Left kidney (tissue), 8 donors: Measurements from ENCODE around the gene TMEM150A. TPM values are rescaled to one million over a fixed set of nuclear protein-coding genes. Genes with fewer than 3 reads are reported as not detected.
"Not testable (repeated sequence)": the region's sequence is repeated elsewhere in the genome, so short reads cannot be mapped to it uniquely, and the experiment has no call there.

ENCODE experiments used
- DNase-seq: peaks from one replicate; pipeline ENCODE4 v3.0.0-alpha.2; 2013
- long read RNA-seq, 8 donors: transcript quantifications; one replicate each; lab custom pipeline, GENCODE V29; 2026
- polyA plus RNA-seq: library from polyadenylated mRNA; unstranded; fragments of 120-200 nt; gene quantifications from one replicate; pipeline ENCODE4 v1.2.1, GENCODE V29; 2013; ENCODE audit not compliant: insufficient read length

TMEM150A gene
- 36.2 TPM for polyA plus RNA-seq
- long read RNA-seq, donor 1, transcript TMEM150A-202 (8 exons, 1,518 nt) = major isoform, 21 of 27 reads
- long read RNA-seq, donor 1, partial matches to known transcripts = 0 of 27 reads
- long read RNA-seq, donor 1, other reads (novel, unspliced or antisense) = 0 of 27 reads
- long read RNA-seq, donor 2, transcript TMEM150A-202 (8 exons, 1,518 nt) = major isoform, 12 of 15 reads
- long read RNA-seq, donor 2, partial matches to known transcripts = 0 of 15 reads
- long read RNA-seq, donor 2, other reads (novel, unspliced or antisense) = 0 of 15 reads
- long read RNA-seq, donor 3, transcript TMEM150A-202 (8 exons, 1,518 nt) = major isoform, 8 of 13 reads
- long read RNA-seq, donor 3, partial matches to known transcripts = 0 of 13 reads
- long read RNA-seq, donor 3, other reads (novel, unspliced or antisense) = 0 of 13 reads
- long read RNA-seq, donor 4 = 0 reads
- long read RNA-seq, donor 5, transcript TMEM150A-202 (8 exons, 1,518 nt) = major isoform, 16 of 21 reads
- long read RNA-seq, donor 5, partial matches to known transcripts = 0 of 21 reads
- long read RNA-seq, donor 5, other reads (novel, unspliced or antisense) = 0 of 21 reads
- long read RNA-seq, donor 6, transcript TMEM150A-203 (7 exons, 1,776 nt) = minor isoform, 5 of 23 reads
- long read RNA-seq, donor 6, transcript TMEM150A-202 (8 exons, 1,518 nt) = major isoform, 15 of 23 reads
- long read RNA-seq, donor 6, partial matches to known transcripts = 0 of 23 reads
- long read RNA-seq, donor 6, other reads (novel, unspliced or antisense) = 0 of 23 reads
- long read RNA-seq, donor 7, transcript TMEM150A-202 (8 exons, 1,518 nt) = major isoform, 11 of 17 reads
- long read RNA-seq, donor 7, partial matches to known transcripts = 0 of 17 reads
- long read RNA-seq, donor 7, other reads (novel, unspliced or antisense) = 0 of 17 reads
- long read RNA-seq, donor 8, partial matches to known transcripts = 0 of 3 reads
- long read RNA-seq, donor 8, other reads (novel, unspliced or antisense) = 0 of 3 reads

- DNase-seq = peak; percentile 92
These were observed at the start of gene TMEM150A for GRCh38 chr2:85602476-85603234. TSS of gene TMEM150A (minus strand) at chr2:85602698. CDS start at chr2:85601948, 750 bp downstream.

GRCh38 chr2:85652056-85652455 is 49.6 kb upstream of the TMEM150A start:
- DNase-seq = no peak

GRCh38 chr2:85651097-85651496 is 48.6 kb upstream of the TMEM150A start:
- no peak for DNase-seq

- DNase-seq = no peak
These were observed 48.0 kb upstream of the TMEM150A start for GRCh38 chr2:85650456-85650855.

GRCh38 chr2:85649201-85650190 is 47.0 kb upstream of the TMEM150A start:
- no peak for DNase-seq

- no peak for DNase-seq
These were observed 46.1 kb upstream of the TMEM150A start for GRCh38 chr2:85648619-85649018.

GRCh38 chr2:85647823-85648526 is 45.5 kb upstream of the TMEM150A start:
- no peak for DNase-seq

- DNase-seq = no peak
These were observed 43.7 kb upstream of the TMEM150A start for GRCh38 chr2:85646166-85646565.

- DNase-seq = no peak
These were observed 42.4 kb upstream of the TMEM150A start for GRCh38 chr2:85644909-85645308.

- no peak for DNase-seq
These were observed 40.2 kb upstream of the TMEM150A start for GRCh38 chr2:85642725-85643124.

GRCh38 chr2:85635636-85636035 is 33.1 kb upstream of the TMEM150A start:
- DNase-seq = no peak

GRCh38 chr2:85635011-85635410 is 32.5 kb upstream of the TMEM150A start:
- no peak for DNase-seq

- DNase-seq = no peak
These were observed 28.8 kb upstream of the TMEM150A start for GRCh38 chr2:85631316-85631715.

GRCh38 chr2:85628658-85629057 is 26.2 kb upstream of the TMEM150A start:
- DNase-seq = no peak

GRCh38 chr2:85623991-85624390 is 21.5 kb upstream of the TMEM150A start:
- DNase-seq = no peak

- DNase-seq = no peak
These were observed 18.8 kb upstream of the TMEM150A start for GRCh38 chr2:85621338-85621737.

- DNase-seq = no peak
These were observed 17.1 kb upstream of the TMEM150A start for GRCh38 chr2:85619617-85620016.

GRCh38 chr2:85617723-85618122 is 15.2 kb upstream of the TMEM150A start:
- not testable (repeated sequence) for DNase-seq

- no peak for DNase-seq
These were observed 12.9 kb upstream of the TMEM150A start for GRCh38 chr2:85615413-85615728.

GRCh38 chr2:85614757-85615156 is 12.3 kb upstream of the TMEM150A start:
- not testable (repeated sequence) for DNase-seq
